Hematopoietic multipotent progenitor cell (in vitro differentiated cells): ENCODE data around the gene ATP1B3. TPM values are rescaled to one million over a fixed set of nuclear protein-coding genes. Genes with fewer than 3 reads are reported as not detected.
"Not testable (repeated sequence)": the region's sequence is repeated elsewhere in the genome, so short reads cannot be mapped to it uniquely, and the experiment has no call there.

Experiments used
- DNase-seq, 3 donors: peaks; one replicate each; pipeline ENCODE4 v3.0.0-alpha.2; 2011 to 2015; ENCODE audit warnings: low read depth in 2 of 3, low spot score in 2 of 3
- total RNA-seq: library from RNA; depleted of rRNA; stranded (reverse); fragments of >200 nt; gene quantifications from one replicate; pipeline ENCODE4 v1.2.3, GENCODE V29; 2012

ATP1B3 gene
- total RNA-seq, 1 donor = 31.8 TPM

DNA sequence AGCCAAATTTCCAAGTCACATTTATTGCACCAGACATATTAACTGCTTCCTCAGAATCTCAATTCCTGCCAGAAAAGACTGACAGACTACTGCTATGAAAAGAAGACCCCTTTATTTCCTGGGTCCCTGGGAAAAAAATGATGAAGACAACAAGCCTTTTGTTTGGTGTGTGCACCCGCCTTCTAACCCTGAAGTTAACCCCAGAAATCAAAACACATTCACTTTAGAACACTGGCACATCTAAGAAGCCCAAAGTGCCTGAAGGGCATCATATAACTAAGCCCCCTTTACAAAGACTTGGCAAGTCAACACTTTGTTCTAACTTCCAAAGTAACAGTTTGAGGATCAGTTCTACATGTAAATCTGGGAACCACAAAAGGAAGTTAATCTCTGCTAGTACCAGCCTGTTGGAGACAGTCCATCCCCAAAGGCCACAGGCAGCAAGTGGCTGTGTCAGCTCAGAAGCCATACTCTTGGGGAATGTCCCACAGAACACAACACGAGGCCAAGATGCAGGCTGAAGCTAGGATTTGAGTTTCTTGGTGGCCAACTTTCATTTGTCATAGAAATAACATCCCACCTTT, 16.3 kb upstream of the ATP1B3 start:
- no peak for DNase-seq

DNA sequence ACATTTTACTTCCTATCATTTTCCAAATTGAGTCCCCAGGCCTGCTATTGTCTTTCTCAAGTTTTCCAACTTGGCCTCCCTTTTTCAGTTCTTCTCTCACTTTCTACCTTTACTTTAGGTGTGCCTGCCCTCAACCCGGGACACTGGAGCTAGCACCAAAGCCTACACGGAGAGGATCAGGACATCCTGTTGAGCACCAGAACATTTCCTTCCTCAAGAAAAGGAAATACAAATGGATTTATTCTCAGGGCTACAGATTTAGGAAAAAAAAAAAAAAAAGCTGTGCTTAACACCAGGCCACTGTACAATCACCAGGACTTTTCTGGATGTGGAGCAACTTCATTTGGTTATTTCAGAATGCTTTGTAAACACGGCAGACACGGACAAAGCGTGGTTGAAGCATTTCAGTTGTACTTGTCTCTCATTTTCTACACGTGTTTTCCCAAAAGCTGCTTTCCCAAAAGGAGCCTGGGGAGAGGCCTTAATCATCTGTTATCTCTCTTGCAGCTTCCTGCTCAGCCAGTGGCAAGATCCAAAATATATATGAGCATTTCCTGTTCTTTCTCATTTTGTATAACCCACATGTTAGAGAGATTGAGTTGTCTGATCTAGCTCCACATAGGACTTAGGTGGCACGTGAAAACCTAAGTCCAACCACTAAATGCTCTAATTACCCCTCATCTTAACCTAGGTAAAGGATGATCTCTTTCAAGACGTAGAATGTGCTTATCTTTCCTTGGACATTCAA, 15.5 kb upstream of the ATP1B3 start:
- DNase-seq = no peak

- DNase-seq = no peak
Measured at GRCh38 chr3:141862279-141862816, 14.1 kb upstream of the ATP1B3 start.

DNA sequence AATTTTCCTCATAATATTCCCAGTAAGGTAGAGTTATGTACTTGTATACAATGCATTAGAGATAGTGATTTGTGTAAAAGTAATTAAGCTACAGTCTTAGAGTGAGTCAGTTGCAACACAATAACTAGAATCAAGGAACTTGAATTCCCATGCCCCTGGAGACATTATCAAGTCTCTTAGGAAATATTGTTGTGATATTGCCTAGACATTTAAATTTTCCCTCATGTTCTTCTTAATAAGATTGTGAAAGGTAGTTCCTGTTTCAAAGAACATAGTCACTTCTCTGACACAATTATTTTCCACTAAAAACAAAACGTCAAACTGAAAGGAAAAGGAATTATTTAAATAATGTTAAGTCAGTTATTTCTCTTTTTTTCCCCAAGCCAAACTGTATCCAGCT, 13.0 kb upstream of the ATP1B3 start:
- DNase-seq = peak in 1 of 3 donors; percentile 69

- no peak for DNase-seq
Measured at GRCh38 chr3:141864281-141864970, 12.0 kb upstream of the ATP1B3 start.

GRCh38 chr3:141865101-141865500, 11.3 kb upstream of the ATP1B3 start:
- no peak for DNase-seq

- DNase-seq = no peak
Measured at GRCh38 chr3:141870091-141870687, 6.3 kb upstream of the ATP1B3 start.

DNA sequence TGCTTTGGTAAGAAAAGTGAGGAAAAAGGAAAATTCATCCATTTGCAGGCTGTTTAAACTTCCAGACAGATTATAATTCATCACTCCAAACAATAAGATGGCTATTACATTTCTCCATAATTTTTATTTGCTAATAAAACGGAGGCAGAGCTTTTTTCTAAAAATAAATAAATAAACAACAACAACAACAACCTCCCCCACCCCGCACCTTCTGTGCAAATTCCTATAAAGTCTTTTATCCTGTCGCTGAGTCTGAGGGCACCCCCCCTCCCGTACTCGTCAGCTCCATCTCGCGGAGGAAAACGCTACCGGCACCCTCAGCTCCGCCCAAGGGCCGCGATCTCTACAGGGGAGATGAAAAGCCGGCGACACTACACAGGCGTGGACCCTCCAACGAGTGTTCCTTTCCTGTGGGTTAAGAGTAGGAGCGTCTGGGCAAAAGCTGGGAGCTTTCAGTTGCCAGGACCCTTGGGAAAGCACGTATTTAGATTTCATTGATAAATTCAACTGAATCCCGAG, 1.0 kb upstream of the ATP1B3 start:
- peak; percentile 59 to 92 (median 84) for DNase-seq

DNA sequence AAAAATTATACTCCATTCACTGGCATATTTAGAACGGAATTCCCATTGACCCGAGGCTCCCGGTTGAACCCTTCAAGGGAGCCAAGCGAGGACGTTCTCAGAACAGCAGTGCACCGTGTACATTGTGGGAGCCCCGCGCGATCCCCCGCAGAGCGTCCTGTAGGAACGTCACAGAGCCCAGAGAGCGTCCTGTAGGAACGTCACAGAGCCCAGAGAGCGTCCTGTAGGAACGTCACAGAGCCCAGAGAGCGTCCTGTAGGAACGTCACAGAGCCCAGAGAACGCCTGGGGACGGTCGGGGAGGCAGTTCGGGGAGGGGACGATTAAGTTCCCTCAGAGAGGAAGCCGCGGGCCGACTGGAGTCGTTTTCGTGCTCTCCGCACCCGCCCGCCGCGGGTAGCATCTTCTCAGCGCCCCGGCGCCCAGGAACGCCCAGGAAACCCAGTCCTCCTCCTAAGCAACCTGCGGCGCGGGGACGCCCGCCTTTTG, 506 bp upstream of the ATP1B3 start:
- DNase-seq = peak in 1 of 3 donors; percentile 67

- peak; percentile 17 to 50 (median 49) for DNase-seq
Measured at GRCh38 chr3:141876891-141877621, 613 bp downstream of the ATP1B3 start.

DNA sequence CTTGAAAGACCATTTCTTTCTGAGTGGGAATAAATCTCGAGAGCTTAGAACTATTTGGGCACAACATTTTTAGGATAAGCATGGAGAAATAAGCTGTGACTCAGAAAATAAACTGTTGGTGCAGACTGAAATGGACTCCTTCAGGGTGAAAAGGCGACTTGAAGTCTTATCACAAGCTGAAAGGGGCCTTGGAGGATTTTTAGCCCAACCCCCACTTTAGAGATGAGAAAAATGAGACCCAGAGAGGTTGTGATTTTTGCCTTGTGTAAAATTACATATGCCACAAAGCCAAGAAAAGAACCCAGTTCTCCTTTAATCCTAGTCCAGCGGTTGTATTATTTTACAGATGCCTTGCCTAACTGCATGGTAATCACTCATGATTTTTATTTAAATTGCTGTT, 1.5 kb downstream of the ATP1B3 start:
- DNase-seq = no peak

GRCh38 chr3:141878326-141878725, 1.9 kb downstream of the ATP1B3 start:
- no peak for DNase-seq

DNA sequence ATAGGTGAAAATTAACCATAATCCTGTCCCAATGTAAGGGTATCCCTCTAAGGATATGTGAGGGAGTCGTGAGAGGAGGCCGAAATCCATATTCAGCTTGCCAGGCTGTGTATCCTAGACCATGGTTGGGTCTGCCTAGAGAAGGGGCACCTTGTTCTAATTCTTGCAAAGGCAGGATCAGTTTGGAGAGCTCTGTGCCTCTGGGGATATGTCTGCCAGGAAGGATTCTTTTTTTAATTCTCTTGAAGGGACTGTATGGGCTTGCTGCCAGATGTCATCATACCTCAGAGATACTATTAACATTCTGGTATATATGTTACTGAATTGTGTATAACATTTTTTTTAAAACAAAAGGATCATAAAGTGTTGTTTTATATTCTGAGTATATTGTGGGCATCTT, 2.4 kb downstream of the ATP1B3 start:
- no peak for DNase-seq

DNA sequence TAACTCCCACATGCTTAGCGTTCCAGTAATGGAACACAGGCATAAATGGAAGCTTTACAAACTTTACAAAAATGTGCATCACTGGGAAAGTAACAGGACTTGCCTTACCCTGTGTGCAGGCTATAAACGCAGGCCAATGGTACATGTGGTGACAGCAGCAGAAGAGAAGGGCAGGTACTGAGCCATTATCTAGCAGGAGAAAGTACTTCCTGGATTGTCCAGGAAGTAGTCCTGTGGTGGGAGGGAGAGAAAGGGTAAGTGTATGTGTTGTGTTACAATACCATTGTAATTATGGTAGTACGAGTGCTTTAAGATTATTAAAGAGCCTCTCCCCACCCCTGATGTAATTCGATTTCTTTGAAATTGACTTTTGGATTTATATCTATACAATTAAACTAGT, 5.3 kb downstream of the ATP1B3 start:
- DNase-seq = no peak

DNA sequence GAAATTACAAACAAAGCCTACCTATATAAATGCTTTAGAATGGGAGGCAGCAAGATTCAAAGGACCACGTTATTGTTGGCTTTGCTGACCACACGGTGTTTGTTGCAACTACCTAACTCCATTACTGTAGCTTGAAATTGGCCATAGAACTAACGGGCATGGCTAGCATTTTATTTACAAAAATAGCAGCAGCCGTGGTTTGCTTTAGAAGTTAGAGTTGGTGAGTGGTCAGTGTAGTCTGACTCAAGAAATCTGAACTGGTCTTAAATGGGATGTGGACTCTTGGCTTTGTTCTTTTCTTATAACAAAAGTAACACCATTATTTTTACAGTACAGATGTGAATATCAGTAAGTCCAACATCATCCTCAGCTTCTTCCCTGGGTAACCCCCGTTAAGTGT, 10.6 kb downstream of the ATP1B3 start:
- DNase-seq = no peak

DNA sequence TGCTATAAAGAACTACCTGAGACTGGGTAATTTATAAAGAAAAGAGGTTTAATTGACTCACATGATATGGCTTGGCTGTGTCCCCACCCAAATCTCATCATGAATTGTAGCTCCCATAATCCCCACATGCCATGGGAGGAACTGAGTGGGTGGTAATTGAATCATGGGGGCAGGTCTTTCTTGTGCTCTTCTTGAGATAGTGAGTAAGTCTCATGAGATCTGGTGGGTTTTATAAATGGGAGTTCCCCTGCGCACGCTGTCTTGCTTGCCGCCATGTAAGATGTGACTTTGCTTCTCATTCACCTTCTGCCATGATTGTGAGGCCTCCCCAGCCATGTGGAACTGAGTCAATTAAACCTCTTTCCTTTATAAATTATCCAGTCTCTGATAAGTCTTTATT, 12.1 kb downstream of the ATP1B3 start:
- not testable (repeated sequence) for DNase-seq

DNA sequence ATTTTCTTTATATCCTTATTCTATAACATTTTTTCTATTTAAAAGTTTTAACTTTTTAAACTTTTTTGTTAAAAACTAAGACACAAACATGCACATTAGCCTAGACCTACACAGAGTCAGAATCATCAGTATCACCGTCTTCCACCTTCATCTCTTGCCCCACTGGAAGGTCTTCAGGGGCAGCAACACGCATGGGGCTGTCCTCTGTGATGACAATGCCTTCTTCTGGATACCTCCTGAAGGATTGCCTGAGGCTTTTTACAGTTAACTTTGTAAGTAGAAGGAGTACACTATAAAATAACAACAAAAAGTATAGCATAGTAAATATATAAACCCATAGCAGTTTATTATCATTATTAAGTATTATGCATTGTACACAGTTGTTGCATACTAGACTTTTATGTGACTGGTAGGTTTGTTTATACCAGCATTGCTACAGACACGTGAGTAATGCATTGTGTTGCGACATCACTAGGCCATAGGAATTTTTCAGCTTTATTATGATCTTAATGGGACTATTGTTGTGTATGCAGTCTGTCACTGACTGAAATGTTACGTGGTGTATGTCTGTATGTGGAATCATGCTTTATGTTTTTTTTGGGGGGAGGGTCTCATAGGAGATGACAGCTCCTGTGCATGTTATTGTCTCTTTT, 18.2 kb downstream of the ATP1B3 start:
- no peak for DNase-seq

- DNase-seq = no peak
Measured at GRCh38 chr3:141895731-141896130, 19.3 kb downstream of the ATP1B3 start.

GRCh38 chr3:141898908-141899307, 22.5 kb downstream of the ATP1B3 start:
- DNase-seq = no peak

GRCh38 chr3:141900343-141900742, 23.9 kb downstream of the ATP1B3 start:
- no peak for DNase-seq
